Astrocyte (in vitro differentiated cells and primary cell): ENCODE measurements around the gene NCOA1. TPM values are rescaled to one million over a fixed set of nuclear protein-coding genes. Genes with fewer than 3 reads are reported as not detected.
"Not testable (repeated sequence)": the region's sequence is repeated elsewhere in the genome, so short reads cannot be mapped to it uniquely, and the experiment has no call there.

ENCODE experiments used
- DNase-seq: peaks from one replicate; pipeline ENCODE4 v3.0.0-alpha.2; 2010; ENCODE audit warnings: low read depth
- FAIRE-seq: peaks from 2 replicates; lab custom pipeline; 2011; peaks lifted over from hg19 to GRCh38; lab: Jason Lieb, UNC
- H2AFZ ChIP-seq: 2 replicates; pipeline ENCODE4 v1.6.0; 2012; ENCODE audit warnings: low read depth, low read length, inconsistent platforms
- H3K27ac ChIP-seq: 2 replicates; pipeline ENCODE4 v1.5.1; 2011; ENCODE audit warnings: low read depth, low read length, inconsistent platforms
- H3K27me3 ChIP-seq: 2 replicates; pipeline ENCODE4 v1.6.0; 2011; ENCODE audit warnings: low read length, inconsistent platforms; ENCODE audit not compliant: insufficient read depth
- H3K36me3 ChIP-seq: 2 replicates; pipeline ENCODE4 v1.5.1; 2011; ENCODE audit warnings: low read length, inconsistent platforms; ENCODE audit not compliant: insufficient read depth
- H3K4me1 ChIP-seq: 2 replicates; pipeline ENCODE4 v1.5.1; 2011; ENCODE audit warnings: low read length, inconsistent platforms; ENCODE audit not compliant: insufficient read depth
- H3K4me2 ChIP-seq: 2 replicates; pipeline ENCODE4 v1.6.0; 2012; ENCODE audit warnings: low read length, inconsistent platforms
- H3K4me3 ChIP-seq: 2 replicates; pipeline ENCODE4 v1.5.1; 2011; ENCODE audit warnings: low read depth, mild to moderate bottlenecking, low read length, inconsistent platforms; ENCODE audit not compliant: insufficient read depth
- H3K79me2 ChIP-seq: 2 replicates; pipeline ENCODE4 v1.6.0; 2012; ENCODE audit warnings: mild to moderate bottlenecking, low read length, inconsistent platforms; ENCODE audit not compliant: insufficient read depth
- H3K9ac ChIP-seq: 2 replicates; pipeline ENCODE4 v1.6.0; 2012; ENCODE audit warnings: mild to moderate bottlenecking, low read length, inconsistent platforms
- H3K9me3 ChIP-seq: 2 replicates; pipeline ENCODE4 v1.5.1; 2012; ENCODE audit warnings: low read depth, mild to moderate bottlenecking, low read length, inconsistent platforms; ENCODE audit not compliant: insufficient read depth
- H4K20me1 ChIP-seq: 2 replicates; pipeline ENCODE4 v1.6.0; 2012; ENCODE audit warnings: low read length, inconsistent platforms; ENCODE audit not compliant: insufficient read depth
- H3K27ac Mint-ChIP-seq: one replicate; pipeline ENCODE4 v1.8.0; 2021; ENCODE audit warnings: mild to moderate bottlenecking, mixed read lengths; ENCODE audit not compliant: unreplicated experiment
- H3K27me3 Mint-ChIP-seq: one replicate; pipeline ENCODE4 v1.8.0; 2021; ENCODE audit warnings: low read depth, mixed read lengths; ENCODE audit not compliant: unreplicated experiment
- H3K36me3 Mint-ChIP-seq: one replicate; pipeline ENCODE4 v1.8.0; 2021; ENCODE audit warnings: low read depth, mixed read lengths; ENCODE audit not compliant: unreplicated experiment
- H3K4me1 Mint-ChIP-seq: one replicate; pipeline ENCODE4 v1.8.0; 2021; ENCODE audit warnings: low read depth, mixed read lengths; ENCODE audit not compliant: unreplicated experiment
- H3K4me3 Mint-ChIP-seq: one replicate; pipeline ENCODE4 v1.8.0; 2021; ENCODE audit warnings: mild to moderate bottlenecking, moderate library complexity, mixed read lengths; ENCODE audit not compliant: unreplicated experiment
- H3K9me3 Mint-ChIP-seq: one replicate; pipeline ENCODE4 v1.8.0; 2021; ENCODE audit warnings: mild to moderate bottlenecking, mixed read lengths; ENCODE audit not compliant: unreplicated experiment
- CTCF ChIP-seq: IDR thresholded peaks from 2 replicates; pipeline ENCODE4 v1.5.1; 2011; ENCODE audit warnings: low read depth, mild to moderate bottlenecking, inconsistent platforms, low read length, moderate library complexity; ENCODE audit not compliant: insufficient read depth
- EZH2 ChIP-seq: IDR thresholded peaks from 2 replicates; pipeline ENCODE4 v1.6.1; 2012; ENCODE audit warnings: mild to moderate bottlenecking, low read length, inconsistent platforms; ENCODE audit not compliant: insufficient read depth
- total RNA-seq: library from RNA; stranded (reverse); gene quantifications from 2 replicates; pipeline ENCODE4 v1.2.1, GENCODE V29; 2021

NCOA1 gene
- total RNA-seq, 1 donor from 2014 or later = 14.7 TPM

DNA sequence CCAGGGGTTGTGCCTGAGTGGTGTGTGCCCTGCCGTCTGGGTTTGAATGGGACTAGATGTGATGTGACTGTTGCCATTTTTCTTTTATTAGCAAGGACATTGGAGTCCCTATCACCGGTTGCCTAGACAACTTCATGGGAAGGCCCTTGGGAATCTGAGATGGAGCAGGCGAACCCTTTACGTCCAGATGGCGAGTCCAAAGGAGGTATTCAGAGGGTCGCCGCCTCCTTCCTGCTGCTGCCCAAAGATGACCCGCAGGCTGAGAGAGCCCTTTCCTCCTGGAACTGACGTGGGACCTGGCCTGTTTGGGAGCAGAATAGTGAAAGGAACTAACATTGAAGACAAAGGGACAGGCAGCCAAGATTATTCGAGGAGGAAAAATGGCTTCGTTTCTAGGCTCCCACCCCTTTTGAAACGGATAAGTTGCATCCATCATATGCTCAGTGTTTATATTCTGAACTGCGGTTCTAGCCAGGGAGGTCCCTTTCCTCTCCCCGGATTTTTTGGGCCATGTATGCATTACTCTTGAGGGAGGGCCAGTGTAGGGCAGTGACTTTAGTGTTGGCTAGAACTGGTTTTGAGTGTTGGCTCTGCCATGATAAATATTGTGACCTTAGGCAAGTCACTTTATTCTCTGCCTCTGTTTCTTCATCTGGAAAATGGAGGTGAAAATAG is 302.8 kb downstream of the NCOA1 start:
- H3K4me3 Mint-ChIP-seq = peak overlapping the region; percentile 96
- Histone ChIP-seq H2AFZ (peak overlapping the region; percentile 93), H3K4me3 (peak overlapping the region; percentile 88), H3K27ac (peak overlapping the region; percentile 98), H3K27me3 (no peaks in the 10 kb centered on the region), H3K9ac (peak overlapping the region; percentile 97), H3K4me1 (peaks cover 10% of the 10 kb centered on the region), H4K20me1 (peaks cover 8% of the 10 kb centered on the region), H3K79me2 (peaks cover 55% of the 10 kb centered on the region), H3K4me2 (peak overlapping the region; percentile 96), H3K9me3 (no peaks in the 10 kb centered on the region), H3K36me3 (no peaks in the 10 kb centered on the region)
- peaks cover 12% of the 10 kb centered on the region for H3K4me1 Mint-ChIP-seq
- peak overlapping the region; percentile 99 for H3K27ac Mint-ChIP-seq
- H3K36me3 Mint-ChIP-seq = peaks cover 10% of the 10 kb centered on the region
- DNase-seq (peak; percentile 41), FAIRE-seq (no peak)
- TF ChIP-seq EZH2 = no peak
- no peak for TF ChIP-seq CTCF
- no peaks in the 10 kb centered on the region for H3K27me3 Mint-ChIP-seq
- no peaks in the 10 kb centered on the region for H3K9me3 Mint-ChIP-seq

GRCh38 chr2:24797644-24798043 is 306.6 kb downstream of the NCOA1 start:
- peaks cover 25% of the 10 kb centered on the region for H3K36me3 Mint-ChIP-seq
- Histone ChIP-seq H3K4me3 (no peak overlapping the region), H3K79me2 (peaks cover 71% of the 10 kb centered on the region), H3K9ac (no peak overlapping the region), H3K27ac (no peak overlapping the region), H3K27me3 (no peaks in the 10 kb centered on the region), H2AFZ (no peak overlapping the region), H3K4me1 (peaks cover 6% of the 10 kb centered on the region), H4K20me1 (peaks cover 8% of the 10 kb centered on the region), H3K9me3 (no peaks in the 10 kb centered on the region), H3K4me2 (no peak overlapping the region), H3K36me3 (peaks cover 5% of the 10 kb centered on the region)
- H3K4me1 Mint-ChIP-seq = peaks cover 6% of the 10 kb centered on the region
- H3K9me3 Mint-ChIP-seq = no peaks in the 10 kb centered on the region
- H3K27me3 Mint-ChIP-seq = no peaks in the 10 kb centered on the region
- no peak overlapping the region for H3K4me3 Mint-ChIP-seq
- H3K27ac Mint-ChIP-seq = no peak overlapping the region
- TF ChIP-seq EZH2 (no peak), CTCF (no peak)
- DNase-seq = no peak
- FAIRE-seq = no peak

- not testable (repeated sequence) for H3K27me3 Mint-ChIP-seq, H3K9me3 Mint-ChIP-seq, H3K4me2 ChIP-seq, H3K27ac Mint-ChIP-seq, H3K4me1 Mint-ChIP-seq, H3K27ac ChIP-seq, H3K27me3 ChIP-seq, H4K20me1 ChIP-seq, FAIRE-seq, DNase-seq, H3K9ac ChIP-seq, H3K36me3 ChIP-seq, H3K9me3 ChIP-seq, H3K4me1 ChIP-seq, H2AFZ ChIP-seq, H3K4me3 ChIP-seq, H3K4me3 Mint-ChIP-seq
- H3K36me3 Mint-ChIP-seq = peaks cover 34% of the 10 kb centered on the region
- H3K79me2 ChIP-seq = peaks cover 51% of the 10 kb centered on the region
These were observed 309.4 kb downstream of the NCOA1 start for GRCh38 chr2:24800487-24800886.

DNA sequence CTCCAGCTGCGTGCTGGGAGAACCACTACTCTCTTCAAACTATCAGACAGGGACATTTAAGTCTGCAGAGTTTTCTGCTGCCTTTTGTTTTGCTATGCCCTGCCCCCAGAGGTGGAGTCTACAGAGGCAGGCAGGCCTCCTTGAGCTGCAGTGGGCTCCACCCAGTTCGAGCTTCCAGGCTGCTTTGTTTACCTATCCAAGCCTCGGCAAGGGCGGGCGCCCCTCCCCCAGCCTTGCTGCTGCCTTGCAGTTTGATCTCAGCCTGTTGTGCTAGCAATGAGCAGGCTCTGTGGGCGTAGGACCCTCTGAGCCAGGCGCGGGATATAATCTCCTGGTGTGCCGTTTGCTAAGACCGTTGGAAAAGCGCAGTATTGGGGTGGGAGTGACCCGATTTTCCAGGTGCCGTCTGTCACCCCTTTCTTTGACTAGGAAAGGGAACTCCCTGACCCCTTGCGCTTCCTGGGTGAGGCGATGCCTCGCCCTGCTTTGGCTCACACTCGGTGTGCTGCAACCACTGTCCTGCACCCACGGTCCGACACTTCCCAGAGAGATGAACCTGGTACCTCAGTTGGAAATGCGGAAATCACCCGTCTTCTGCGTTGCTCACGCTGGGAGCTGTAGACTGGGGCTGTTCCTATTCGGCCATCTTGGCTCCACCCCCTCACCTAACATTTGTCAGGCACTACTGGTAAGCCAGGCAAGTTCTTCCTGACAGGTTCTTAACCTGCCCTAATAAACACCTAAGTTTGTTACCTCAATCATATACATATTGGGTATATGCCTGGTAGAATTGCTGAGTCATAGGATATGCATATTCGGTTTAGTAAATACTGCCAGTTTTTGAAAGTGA is 315.0 kb downstream of the NCOA1 start:
- H4K20me1 ChIP-seq, H3K4me3 Mint-ChIP-seq, H3K4me3 ChIP-seq, H3K4me2 ChIP-seq, DNase-seq, H3K27ac ChIP-seq, H2AFZ ChIP-seq, H3K27me3 Mint-ChIP-seq, H3K27me3 ChIP-seq, H3K4me1 ChIP-seq, H3K27ac Mint-ChIP-seq, H3K4me1 Mint-ChIP-seq, H3K9me3 ChIP-seq, H3K36me3 ChIP-seq, FAIRE-seq, H3K9ac ChIP-seq: not testable (repeated sequence)
- H3K79me2 ChIP-seq = peaks cover 60% of the 10 kb centered on the region
- H3K9me3 Mint-ChIP-seq = peaks cover 13% of the 10 kb centered on the region
- peaks cover 27% of the 10 kb centered on the region for H3K36me3 Mint-ChIP-seq
